GM19463 (cell line): ENCODE data around the gene VSIG8.

Experiments used
- ATAC-seq: cut with Tn5 transposase; IDR thresholded peaks from one replicate; pipeline ENCODE4 v1.9.1; 2021; ENCODE audit warnings: mild to moderate bottlenecking, moderate library complexity; ENCODE audit not compliant: unreplicated experiment

The VSIG8 gene

GRCh38 chr1:159831412-159832141 lies 30.9 kb downstream of the VSIG8 start:
- ATAC-seq = no peak

- no peak for ATAC-seq
Measured at GRCh38 chr1:159830722-159831121, 31.7 kb downstream of the VSIG8 start.

- no peak for ATAC-seq
Measured at GRCh38 chr1:159829822-159830465, 32.5 kb downstream of the VSIG8 start.

GRCh38 chr1:159829273-159829634 lies 33.2 kb downstream of the VSIG8 start:
- peak; percentile 88 for ATAC-seq

GRCh38 chr1:159828581-159829272 lies 33.7 kb downstream of the VSIG8 start:
- no peak for ATAC-seq

GRCh38 chr1:159828176-159828575 lies 34.3 kb downstream of the VSIG8 start:
- ATAC-seq = no peak

- ATAC-seq = no peak
Measured at GRCh38 chr1:159827549-159827948, 34.9 kb downstream of the VSIG8 start.

DNA sequence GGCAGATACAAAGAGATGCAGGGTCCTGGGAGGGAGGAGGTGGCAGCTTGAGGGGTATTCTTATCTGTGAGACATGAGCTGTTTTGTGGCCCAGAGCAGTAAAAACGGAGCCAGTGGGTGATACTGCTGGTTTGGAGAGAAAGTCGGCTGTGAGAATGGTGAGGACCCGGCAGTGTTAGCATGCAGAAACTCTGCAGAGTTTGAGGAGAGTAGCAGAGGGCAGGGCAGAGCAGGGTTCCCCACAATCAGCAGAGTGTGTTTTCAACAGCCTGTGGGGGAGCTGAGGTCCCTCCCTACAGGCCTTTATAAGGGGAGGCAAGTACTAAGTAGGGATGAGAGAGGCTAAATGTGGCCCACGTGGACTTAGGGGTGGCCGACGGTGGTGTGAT lies 35.4 kb downstream of the VSIG8 start:
- no peak for ATAC-seq

- ATAC-seq = no peak
Measured at GRCh38 chr1:159826441-159827101, 35.9 kb downstream of the VSIG8 start, which contains the start of gene SLAMF8. Gene SLAMF8 (plus strand): TSS chr1:159826873. CDS start chr1:159826899, 26 bp downstream.

GRCh38 chr1:159825564-159825963 lies 36.9 kb downstream of the VSIG8 start:
- no peak for ATAC-seq

GRCh38 chr1:159823406-159823805 lies 39.1 kb downstream of the VSIG8 start:
- ATAC-seq = no peak

DNA sequence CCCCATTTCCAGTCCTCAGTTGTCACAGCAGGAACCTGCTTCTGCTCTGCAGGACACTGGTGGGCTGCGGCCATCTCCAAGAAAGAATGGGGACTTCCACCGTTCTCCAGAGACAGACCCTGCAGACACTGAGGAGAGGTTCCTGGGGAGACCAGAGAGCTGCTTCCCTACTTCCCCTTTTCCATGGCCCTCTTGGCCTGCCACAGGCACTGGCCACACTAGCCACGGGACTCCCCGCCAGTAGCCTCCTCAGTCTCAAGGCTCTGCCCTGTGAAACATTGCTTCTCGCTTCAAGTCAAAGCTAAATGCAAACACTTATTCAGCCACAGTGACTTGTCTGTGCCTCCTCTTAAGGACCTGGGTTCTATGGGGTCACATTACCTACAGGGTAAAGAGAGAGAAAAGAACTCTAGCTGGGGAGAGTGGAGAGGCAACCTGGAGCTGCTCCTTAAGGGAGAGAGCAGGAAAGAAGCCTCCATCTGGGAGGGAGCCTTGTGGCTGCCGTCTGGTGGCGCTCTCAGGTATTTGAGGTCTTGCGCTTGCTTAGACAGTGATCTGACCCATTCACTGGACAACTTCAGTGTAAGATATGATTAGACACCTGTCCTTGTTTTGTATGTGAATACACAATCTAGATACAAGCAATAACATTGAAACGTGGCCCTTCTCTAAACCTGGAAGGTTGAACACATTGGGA lies 41.1 kb downstream of the VSIG8 start:
- ATAC-seq = no peak

DNA sequence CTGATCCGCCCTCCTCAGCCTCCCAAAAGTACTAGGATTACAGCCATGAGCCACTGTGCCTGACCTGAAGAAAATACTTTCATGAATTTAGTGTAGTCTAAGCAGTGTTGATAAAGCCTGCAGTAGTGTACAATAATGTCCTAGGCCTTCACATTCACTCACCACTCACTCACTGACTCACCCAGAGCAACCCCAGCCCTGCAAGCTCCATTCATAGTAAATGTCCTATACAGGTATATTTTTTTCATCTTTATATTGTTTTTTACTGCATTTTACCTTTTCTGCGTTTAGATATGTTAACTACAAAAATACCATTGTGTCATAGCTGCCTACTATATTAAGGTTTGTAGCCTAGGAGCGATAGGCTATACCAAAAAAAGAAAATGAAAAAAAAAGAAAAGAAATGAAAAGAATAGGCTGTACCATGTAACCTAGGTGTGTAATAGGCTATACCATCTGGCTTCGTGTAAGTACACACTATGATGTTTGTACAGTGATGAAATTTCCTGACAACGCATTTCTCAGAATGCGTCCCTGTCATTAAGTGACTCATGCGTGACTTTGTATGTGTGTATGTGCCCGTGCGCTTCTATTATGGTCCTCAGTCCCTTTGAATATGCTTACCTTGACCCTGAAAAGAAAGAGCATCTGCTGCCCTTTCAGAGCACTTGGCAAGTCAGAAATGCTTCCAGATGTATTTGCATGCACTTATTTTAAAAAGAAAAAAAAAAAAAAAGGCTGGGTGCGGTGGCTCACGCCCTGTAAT lies 45.0 kb downstream of the VSIG8 start:
- no peak for ATAC-seq

GRCh38 chr1:159815926-159816325 lies 46.5 kb downstream of the VSIG8 start:
- no peak for ATAC-seq

DNA sequence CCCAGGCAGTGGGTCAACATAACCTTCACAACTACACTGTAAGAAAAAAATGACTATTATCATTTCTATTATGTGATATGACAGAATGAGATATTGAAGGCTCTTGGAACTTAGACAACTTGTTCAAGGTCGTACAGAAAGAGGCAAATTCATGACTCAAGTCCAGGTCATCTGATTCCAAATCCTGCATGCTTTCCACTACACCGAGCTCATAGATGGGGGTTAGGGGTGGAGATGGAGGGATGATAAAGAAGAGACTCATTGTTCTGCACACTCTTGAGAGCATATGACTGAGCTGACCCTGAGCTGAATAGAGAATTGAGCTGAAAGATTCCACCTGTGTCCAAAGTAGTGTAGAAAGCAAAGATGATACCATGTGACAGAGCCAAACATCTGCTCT lies 57.5 kb downstream of the VSIG8 start:
- ATAC-seq = no peak
